Erythroblast (primary cell): ENCODE measurements around the gene OR56A3.

Experiments used
- GATA1 ChIP-seq: IDR thresholded peaks from 2 replicates; pipeline ENCODE4 v1.6.1; 2011; ENCODE audit warnings: low read depth, mild to moderate bottlenecking, control low read depth, low read length, moderate library complexity
- POLR2A ChIP-seq: IDR thresholded peaks from 2 replicates; pipeline ENCODE4 v1.6.1; 2011; ENCODE audit warnings: mild to moderate bottlenecking, low read length

DNA sequence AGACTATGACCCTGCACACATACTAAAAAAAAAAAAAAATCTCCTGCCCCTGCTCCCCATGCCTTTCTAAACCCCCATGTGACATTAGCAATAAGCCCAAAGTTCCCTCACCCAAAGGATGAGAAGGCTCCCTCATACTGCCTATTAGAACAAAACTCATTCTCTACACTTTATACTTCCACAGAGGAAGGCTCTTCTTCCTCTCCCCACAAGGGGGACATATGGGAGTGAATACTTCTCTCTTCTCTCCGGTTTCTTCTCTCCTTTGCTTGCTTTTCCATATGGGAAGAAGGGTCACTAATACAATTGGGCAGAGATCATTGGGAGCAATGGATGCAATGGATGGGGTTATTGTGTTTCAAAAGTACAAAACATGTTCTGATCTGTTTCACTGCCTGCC lies 41.4 kb downstream of the OR56A3 start:
- TF ChIP-seq POLR2A (no peak), GATA1 (no peak)
